Measurements from ENCODE around the gene PALLD.

PALLD gene

GRCh38 chr4:168666531-168666930, 169.7 kb downstream of the PALLD start:
- H2AFZ ChIP-seq (ENCODE audit: low read depth, low read length) = no peak overlapping the region
- no peaks in the 10 kb centered on the region for H3K79me2 ChIP-seq (ENCODE audit: insufficient read depth, low read length)
- no peaks in the 10 kb centered on the region for H3K9me3 ChIP-seq (ENCODE audit: insufficient read depth, low read length, severe bottlenecking)
- H3K27me3 ChIP-seq (ENCODE audit: insufficient read depth, low read length, poor library complexity) = peaks cover 3% of the 10 kb centered on the region
- H3K4me1 ChIP-seq (ENCODE audit: insufficient read depth, low read length) = no peaks in the 10 kb centered on the region
- H3K9ac ChIP-seq (ENCODE audit: low read depth, low read length) = no peak overlapping the region
- H3K4me2 ChIP-seq (ENCODE audit: insufficient read depth, low read length) = no peak overlapping the region
- H3K4me3 ChIP-seq (ENCODE audit: low read depth in 1 of 2, low read length in 2 of 2) = no peak overlapping the region
- H3K27ac ChIP-seq (ENCODE audit: low read length) = no peak overlapping the region
- no peaks in the 10 kb centered on the region for H4K20me1 ChIP-seq (ENCODE audit: insufficient read depth, low read length)
- no peaks in the 10 kb centered on the region for H3K36me3 ChIP-seq (ENCODE audit: insufficient read depth, low read length)
- DNase-seq = no peak
- no peak for ATAC-seq (ENCODE audit: insufficient read depth, low read depth)
- no peak for TF ChIP-seq EZH2 (IDR thresholded peaks at IDR 0.05; ENCODE audit: borderline replicate concordance, low read depth, low read length, severe bottlenecking)
- no peak for TF ChIP-seq CTCF (IDR thresholded peaks at IDR 0.05; ENCODE audit: borderline replicate concordance, extremely low read depth, low read length, poor library complexity, severe bottlenecking)

- Histone ChIP-seq H3K27me3 (ENCODE audit: insufficient read depth, low read length, poor library complexity) (peaks cover 3% of the 10 kb centered on the region), H3K27ac (ENCODE audit: low read length) (no peak overlapping the region), H3K4me1 (ENCODE audit: insufficient read depth, low read length) (no peaks in the 10 kb centered on the region), H3K9me3 (ENCODE audit: insufficient read depth, low read length, severe bottlenecking) (no peaks in the 10 kb centered on the region), H3K4me3 (ENCODE audit: low read depth in 1 of 2, low read length in 2 of 2) (no peak overlapping the region), H3K4me2 (ENCODE audit: insufficient read depth, low read length) (no peak overlapping the region), H3K79me2 (ENCODE audit: insufficient read depth, low read length) (no peaks in the 10 kb centered on the region), H2AFZ (ENCODE audit: low read depth, low read length) (no peak overlapping the region), H4K20me1 (ENCODE audit: insufficient read depth, low read length) (no peaks in the 10 kb centered on the region), H3K9ac (ENCODE audit: low read depth, low read length) (no peak overlapping the region), H3K36me3 (ENCODE audit: insufficient read depth, low read length) (no peaks in the 10 kb centered on the region)
- ATAC-seq (ENCODE audit: insufficient read depth, low read depth) = no peak
- TF ChIP-seq CTCF (IDR thresholded peaks at IDR 0.05; ENCODE audit: borderline replicate concordance, extremely low read depth, low read length, poor library complexity, severe bottlenecking) = no peak
- TF ChIP-seq EZH2 (IDR thresholded peaks at IDR 0.05; ENCODE audit: borderline replicate concordance, low read depth, low read length, severe bottlenecking) = no peak
- DNase-seq = no peak
Observed at GRCh38 chr4:168667376-168667775, 170.5 kb downstream of the PALLD start.

GRCh38 chr4:168667921-168668320, 171.1 kb downstream of the PALLD start:
- DNase-seq (no peak), ATAC-seq (ENCODE audit: insufficient read depth, low read depth) (no peak)
- H4K20me1 ChIP-seq (ENCODE audit: insufficient read depth, low read length) = no peaks in the 10 kb centered on the region
- H3K4me2 ChIP-seq (ENCODE audit: insufficient read depth, low read length) = no peak overlapping the region
- no peaks in the 10 kb centered on the region for H3K36me3 ChIP-seq (ENCODE audit: insufficient read depth, low read length)
- H3K9me3 ChIP-seq (ENCODE audit: insufficient read depth, low read length, severe bottlenecking) = no peaks in the 10 kb centered on the region
- H3K9ac ChIP-seq (ENCODE audit: low read depth, low read length) = no peak overlapping the region
- H3K4me1 ChIP-seq (ENCODE audit: insufficient read depth, low read length) = no peaks in the 10 kb centered on the region
- H3K4me3 ChIP-seq (ENCODE audit: low read depth in 1 of 2, low read length in 2 of 2) = no peak overlapping the region
- H3K27ac ChIP-seq (ENCODE audit: low read length) = no peak overlapping the region
- TF ChIP-seq CTCF (IDR thresholded peaks at IDR 0.05; ENCODE audit: borderline replicate concordance, extremely low read depth, low read length, poor library complexity, severe bottlenecking) = no peak
- no peak for TF ChIP-seq EZH2 (IDR thresholded peaks at IDR 0.05; ENCODE audit: borderline replicate concordance, low read depth, low read length, severe bottlenecking)
- peaks cover 3% of the 10 kb centered on the region for H3K27me3 ChIP-seq (ENCODE audit: insufficient read depth, low read length, poor library complexity)
- no peak overlapping the region for H2AFZ ChIP-seq (ENCODE audit: low read depth, low read length)
- H3K79me2 ChIP-seq (ENCODE audit: insufficient read depth, low read length) = no peaks in the 10 kb centered on the region

GRCh38 chr4:168673476-168673875, 176.6 kb downstream of the PALLD start:
- Histone ChIP-seq H3K27ac (ENCODE audit: low read length) (no peak overlapping the region), H4K20me1 (ENCODE audit: insufficient read depth, low read length) (no peaks in the 10 kb centered on the region), H3K9me3 (ENCODE audit: insufficient read depth, low read length, severe bottlenecking) (no peaks in the 10 kb centered on the region), H2AFZ (ENCODE audit: low read depth, low read length) (no peak overlapping the region), H3K27me3 (ENCODE audit: insufficient read depth, low read length, poor library complexity) (peaks cover 3% of the 10 kb centered on the region), H3K4me1 (ENCODE audit: insufficient read depth, low read length) (no peaks in the 10 kb centered on the region), H3K4me3 (ENCODE audit: low read depth in 1 of 2, low read length in 2 of 2) (no peak overlapping the region), H3K9ac (ENCODE audit: low read depth, low read length) (no peak overlapping the region), H3K4me2 (ENCODE audit: insufficient read depth, low read length) (no peak overlapping the region), H3K79me2 (ENCODE audit: insufficient read depth, low read length) (no peaks in the 10 kb centered on the region), H3K36me3 (ENCODE audit: insufficient read depth, low read length) (no peaks in the 10 kb centered on the region)
- ATAC-seq (ENCODE audit: insufficient read depth, low read depth) (no peak), DNase-seq (no peak)
- no peak for TF ChIP-seq CTCF (IDR thresholded peaks at IDR 0.05; ENCODE audit: borderline replicate concordance, extremely low read depth, low read length, poor library complexity, severe bottlenecking)
- TF ChIP-seq EZH2 (IDR thresholded peaks at IDR 0.05; ENCODE audit: borderline replicate concordance, low read depth, low read length, severe bottlenecking) = no peak
